H54 (cell line): Measurements from ENCODE around the gene ESYT2.

Experiments used
- DNase-seq: peaks from one replicate; pipeline ENCODE4 v3.0.0; 2011; ENCODE audit warnings: low spot score, mixed read lengths; ENCODE audit not compliant: insufficient read length
- FAIRE-seq: peaks from 3 replicates; lab custom pipeline; 2011; peaks lifted over from hg19 to GRCh38; lab: Jason Lieb, UNC
- POLR2A ChIP-seq: IDR thresholded peaks from 2 replicates; pipeline ENCODE4 v1.6.1; 2011; ENCODE audit warnings: low read depth, mild to moderate bottlenecking, low read length

The ESYT2 gene

DNA sequence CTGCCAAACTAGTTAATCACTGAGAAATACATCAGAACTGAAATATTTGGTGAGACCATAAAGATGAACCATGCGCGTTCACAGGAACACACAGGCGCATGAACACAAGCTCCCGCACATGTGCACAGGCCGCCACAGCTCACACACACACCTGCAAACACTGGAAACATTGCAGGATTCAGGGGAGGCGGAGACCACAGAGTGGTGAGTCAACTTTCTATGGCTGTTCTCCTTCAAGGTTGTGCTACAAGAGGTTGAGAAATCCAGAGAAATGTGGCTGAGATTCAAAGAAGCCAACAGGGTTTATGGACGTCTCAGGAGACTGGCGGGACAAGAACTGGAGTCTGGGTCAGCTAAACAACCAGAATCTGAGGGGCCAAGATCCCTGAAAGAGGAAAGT is 17.8 kb downstream of the ESYT2 start:
- no peak for DNase-seq
- TF ChIP-seq POLR2A = no peak
- no peak for FAIRE-seq

DNA sequence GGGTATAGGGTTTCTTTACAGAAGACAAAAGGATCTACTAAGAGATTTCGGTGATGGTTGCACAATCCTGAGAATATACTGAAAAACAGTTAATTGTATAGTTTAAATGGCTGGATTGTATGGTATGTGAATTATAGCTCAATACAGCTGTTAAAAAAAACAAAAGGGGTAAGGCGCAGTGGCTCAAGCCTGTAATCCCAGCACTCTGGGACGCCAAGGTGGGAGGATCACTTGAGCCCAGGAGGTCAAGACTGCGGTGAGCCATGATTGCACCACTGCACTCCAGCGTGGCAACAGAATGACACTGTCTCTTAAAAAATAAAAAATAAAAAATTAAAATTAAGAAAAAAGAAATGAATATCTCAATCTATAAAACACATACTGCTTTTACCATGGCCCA is 18.5 kb downstream of the ESYT2 start:
- FAIRE-seq (no peak), DNase-seq (no peak)
- TF ChIP-seq POLR2A = no peak

DNA sequence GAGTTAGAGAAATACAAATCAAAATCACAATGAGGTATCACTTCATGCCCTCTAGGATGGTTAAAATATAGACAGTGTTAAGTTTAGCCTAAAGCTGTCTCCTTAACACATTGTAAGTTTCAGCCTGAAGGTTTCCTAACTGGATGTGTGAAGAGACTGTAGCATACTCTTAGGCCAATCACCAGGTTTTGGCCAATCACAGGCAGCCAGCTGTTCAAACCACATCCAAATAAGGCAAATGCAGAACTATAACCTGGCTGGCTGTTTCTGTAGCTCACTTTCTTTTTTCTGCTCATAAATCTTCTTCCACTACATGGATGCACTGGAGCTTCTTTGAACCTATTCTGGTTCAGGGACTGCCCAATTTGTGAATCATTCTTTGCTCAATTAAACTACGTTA is 19.7 kb downstream of the ESYT2 start:
- no peak for DNase-seq
- TF ChIP-seq POLR2A = no peak
- no peak for FAIRE-seq

DNA sequence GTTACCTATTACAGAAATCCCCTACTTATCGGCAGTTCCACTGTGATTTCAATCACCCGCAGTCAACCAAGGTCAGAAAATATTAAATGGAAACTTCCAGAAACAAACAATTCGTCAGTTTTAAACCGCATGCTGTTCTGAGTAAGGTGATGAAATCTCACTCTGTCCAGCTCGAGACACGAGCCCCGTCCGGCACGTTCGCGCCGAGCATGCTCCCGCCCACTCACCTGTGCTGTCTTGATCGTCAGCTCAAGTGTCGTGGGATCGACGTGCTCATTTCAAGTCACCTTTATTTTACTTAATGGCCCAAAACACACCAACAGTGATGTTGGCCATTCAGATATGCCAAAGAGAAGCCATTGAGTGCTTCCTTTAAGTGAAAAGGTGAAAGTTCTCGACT is 21.2 kb downstream of the ESYT2 start:
- no peak for FAIRE-seq
- no peak for TF ChIP-seq POLR2A

DNA sequence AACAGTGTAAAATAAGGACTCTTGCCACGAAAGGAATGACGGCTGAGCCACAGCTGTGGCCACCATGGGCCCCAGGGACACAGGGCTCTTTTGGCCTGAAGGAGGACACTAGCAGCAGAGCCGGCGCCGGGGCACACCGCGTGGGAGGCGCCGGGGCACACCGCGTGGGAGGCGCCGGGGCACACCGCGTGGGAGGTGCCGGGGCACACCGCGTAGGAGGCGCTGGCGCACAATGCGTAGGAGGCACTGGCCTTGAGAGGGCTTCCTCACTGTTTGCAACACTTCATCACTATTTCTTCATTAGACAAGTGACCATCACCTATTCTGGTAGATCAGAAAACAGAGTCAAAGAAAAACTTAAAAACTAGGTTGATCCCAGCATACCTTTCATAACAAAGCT is 23.4 kb downstream of the ESYT2 start:
- DNase-seq (no peak), FAIRE-seq (no peak)
- no peak for TF ChIP-seq POLR2A

More for the DNA sequence above, 21.2 kb downstream of the ESYT2 start:
- no peak for DNase-seq

DNA sequence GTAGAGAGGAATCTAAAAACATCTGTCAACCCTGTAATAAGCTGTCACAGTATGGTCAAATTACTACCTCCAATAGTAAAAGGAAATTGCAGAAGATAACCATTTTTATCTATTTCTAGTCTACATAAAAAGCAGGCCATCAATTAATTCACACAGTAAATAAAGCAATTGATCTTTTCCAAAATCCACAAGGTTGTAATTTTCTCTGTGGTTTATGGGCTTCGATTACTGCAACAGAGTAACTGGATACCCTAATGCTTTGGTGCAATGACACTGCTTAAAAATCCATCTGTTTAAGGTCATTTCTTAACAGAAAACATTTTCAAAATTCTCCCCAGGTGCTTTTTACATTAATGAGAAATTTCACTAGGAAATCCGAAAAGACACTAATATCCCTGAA is 23.9 kb downstream of the ESYT2 start:
- no peak for TF ChIP-seq POLR2A
- DNase-seq (no peak), FAIRE-seq (no peak)

DNA sequence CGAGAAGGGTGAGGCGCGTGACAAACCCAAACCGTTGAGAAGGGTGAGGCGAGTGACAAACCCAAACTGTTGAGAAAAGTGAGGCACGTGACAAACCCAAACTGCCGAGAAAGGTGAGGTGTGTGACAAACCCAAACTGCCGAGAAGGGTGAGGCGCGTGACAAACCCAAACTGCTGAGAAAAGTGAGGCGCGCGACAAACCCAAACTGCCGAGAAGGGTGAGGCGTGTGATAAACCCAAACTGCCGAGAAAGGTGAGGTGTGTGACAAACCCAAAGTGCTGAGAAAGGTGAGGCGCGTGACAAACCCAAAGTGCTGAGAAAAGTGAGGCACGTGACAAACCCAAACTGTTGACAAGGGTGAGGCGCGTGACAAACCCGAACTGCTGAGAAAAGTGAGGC is 25.0 kb downstream of the ESYT2 start:
- TF ChIP-seq POLR2A = no peak
- FAIRE-seq (no peak), DNase-seq (no peak)

DNA sequence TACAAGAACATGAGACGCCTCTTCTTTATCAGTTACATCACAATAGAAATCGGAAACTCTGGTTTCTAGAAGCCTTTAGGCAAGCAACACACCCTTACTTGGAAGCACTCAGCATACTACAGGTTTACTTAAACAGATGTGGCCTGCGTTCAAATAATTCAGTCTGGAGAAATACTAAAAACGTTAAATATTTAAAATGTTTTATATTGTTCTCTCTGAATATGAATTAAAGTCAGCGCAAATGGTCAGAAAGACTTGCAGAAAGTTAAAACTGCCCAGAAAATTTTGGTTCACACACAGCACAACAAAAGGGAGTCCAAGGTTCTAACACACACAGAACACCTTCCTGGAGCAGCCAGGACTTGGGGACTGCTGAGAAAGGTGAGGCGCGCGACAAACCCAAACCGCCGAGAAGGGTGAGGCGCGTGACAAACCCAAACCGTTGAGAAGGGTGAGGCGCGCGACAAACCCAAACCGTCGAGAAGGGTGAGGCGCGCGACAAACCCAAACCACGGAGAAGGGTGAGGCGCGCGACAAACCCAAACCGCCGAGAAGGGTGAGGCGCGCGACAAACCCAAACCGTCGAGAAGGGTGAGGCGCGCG is 25.8 kb downstream of the ESYT2 start:
- DNase-seq (no peak), FAIRE-seq (no peak)
- TF ChIP-seq POLR2A = no peak

DNA sequence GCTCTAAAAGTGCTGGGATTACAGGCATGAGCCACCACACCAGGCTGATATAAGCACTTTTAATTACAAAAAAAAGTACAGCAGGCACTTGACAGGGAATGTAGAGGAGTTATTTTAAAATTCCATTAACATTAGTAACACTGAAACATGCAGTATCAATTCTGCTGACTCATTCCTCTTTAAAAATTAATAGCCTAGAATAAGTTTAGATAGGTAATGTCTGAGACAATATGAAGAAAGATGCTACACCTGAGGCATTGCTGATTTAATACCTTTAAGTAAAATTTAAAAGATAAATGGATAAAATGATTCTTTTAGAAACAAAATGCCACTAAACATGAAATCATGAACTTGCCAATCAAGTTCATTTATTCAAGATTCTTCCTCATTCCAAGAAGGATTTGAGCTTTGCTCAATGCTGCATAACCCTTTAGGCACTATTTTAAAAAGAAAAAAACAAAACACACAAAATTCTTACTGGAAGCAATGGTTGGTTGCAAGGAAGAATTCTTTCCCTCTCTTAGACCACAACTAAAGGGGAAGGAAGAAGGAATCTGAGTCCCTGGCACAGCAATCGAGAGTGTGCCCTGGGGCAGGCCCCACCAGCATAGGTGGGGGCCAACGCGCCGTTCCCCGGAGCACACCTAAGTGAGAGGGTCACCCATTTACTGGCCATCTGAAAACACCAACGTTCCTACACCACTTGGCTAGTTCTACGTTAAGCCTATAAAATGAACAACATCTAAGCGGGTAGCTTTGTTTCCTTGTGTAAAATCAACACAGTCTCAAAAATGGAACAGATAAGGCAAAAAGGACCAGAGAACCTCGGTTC is 26.6 kb downstream of the ESYT2 start:
- no peak for FAIRE-seq
- no peak for TF ChIP-seq POLR2A
- DNase-seq = peak; percentile 38

DNA sequence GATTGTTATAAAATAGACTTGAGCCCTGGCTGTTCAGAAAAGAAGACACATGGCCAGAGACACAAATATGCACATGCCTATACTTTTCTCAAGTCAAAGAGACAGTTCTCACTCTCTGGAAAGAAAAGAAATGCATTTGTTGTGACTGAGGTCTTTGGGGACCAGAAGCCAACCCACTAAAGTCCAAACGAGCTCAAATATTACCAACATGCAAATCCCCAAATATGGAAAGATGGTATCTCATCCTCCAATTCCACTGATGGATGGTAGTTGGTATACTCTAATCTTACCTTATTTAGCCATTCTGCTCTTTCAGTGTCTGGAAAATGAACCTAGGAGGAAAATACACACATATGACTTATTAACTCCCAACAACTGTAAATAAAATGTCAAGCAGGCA is 30.6 kb downstream of the ESYT2 start:
- no peak for FAIRE-seq
- no peak for DNase-seq
- no peak for TF ChIP-seq POLR2A

DNA sequence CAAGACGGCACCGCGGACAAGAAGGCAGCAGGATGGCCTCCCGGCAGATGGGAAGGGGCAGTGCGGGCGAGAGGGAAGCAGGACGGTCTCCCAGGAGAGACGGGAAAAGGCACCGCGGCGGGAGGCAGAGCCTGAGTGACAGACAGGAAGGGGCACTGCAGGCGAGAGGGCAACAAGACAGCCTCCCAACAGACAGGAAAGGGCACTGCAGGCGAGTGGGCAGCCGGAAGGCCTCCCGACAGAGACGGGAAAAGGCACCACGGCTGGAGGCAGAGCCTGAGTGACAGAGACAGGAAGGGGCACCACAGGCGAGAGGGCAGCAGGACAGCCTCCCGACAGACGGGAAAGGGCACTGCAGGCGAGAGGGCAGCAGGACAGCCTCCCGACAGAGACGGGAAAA is 32.6 kb downstream of the ESYT2 start:
- FAIRE-seq = no peak
- DNase-seq = no peak
- TF ChIP-seq POLR2A = no peak

DNA sequence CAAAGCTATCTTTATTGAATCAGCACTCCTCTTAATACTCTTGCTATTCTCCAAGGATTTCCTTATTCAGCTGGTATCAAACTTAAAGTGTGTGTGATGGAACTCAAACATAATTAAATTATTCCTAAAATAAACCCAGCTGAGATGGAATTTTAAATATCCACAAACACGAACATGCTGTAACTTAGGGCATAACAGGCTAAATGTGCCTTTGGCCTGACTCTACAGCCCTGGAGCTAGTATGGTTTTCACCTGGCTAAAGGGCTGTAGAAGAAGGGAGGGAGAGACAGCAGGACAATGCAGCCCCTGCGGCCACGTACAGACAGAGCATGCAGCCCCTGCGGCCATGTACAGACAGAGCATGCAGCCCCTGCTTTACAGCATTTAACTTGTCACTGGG is 34.0 kb downstream of the ESYT2 start:
- TF ChIP-seq POLR2A = no peak
- DNase-seq = no peak
- no peak for FAIRE-seq

DNA sequence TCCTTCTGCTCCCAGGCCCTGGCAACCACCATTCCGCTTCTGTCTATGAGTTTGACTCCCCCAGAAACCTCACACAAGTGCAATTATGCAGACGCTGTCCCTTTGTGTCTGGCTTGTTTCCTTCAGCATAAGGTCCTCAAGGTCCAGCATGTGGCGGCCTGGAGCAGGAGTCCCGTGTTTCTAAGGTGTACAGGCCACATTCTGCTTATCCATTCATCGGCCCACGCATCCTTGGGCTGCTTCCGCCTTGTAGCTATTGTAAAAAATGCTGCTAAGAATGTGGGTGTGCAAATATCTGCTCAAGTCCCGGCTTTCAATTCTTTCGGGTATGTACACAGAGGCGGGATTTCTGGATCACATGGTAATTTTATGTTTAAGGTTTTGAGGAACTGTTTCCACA is 38.2 kb downstream of the ESYT2 start:
- no peak for TF ChIP-seq POLR2A
- FAIRE-seq (no peak), DNase-seq (no peak)

DNA sequence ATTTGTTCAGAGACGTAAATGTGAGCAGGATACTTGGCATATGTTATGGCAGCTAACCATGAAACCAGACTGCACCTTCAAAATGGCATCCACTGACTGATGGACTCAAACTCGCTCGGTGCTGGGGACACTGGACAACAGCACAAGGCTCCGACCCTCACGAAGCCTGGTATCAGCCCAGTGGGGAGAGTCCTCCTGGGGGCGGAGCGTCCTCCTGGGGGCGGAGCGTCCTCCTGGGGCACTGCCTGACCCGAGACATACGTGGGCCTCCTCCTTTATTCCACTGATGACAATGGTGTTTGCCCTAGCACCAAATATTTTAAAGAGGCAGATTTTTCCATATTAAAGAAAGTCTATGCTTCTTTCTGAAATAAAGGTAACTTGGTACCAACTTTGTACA is 39.5 kb downstream of the ESYT2 start:
- no peak for FAIRE-seq
- no peak for DNase-seq
- no peak for TF ChIP-seq POLR2A

DNA sequence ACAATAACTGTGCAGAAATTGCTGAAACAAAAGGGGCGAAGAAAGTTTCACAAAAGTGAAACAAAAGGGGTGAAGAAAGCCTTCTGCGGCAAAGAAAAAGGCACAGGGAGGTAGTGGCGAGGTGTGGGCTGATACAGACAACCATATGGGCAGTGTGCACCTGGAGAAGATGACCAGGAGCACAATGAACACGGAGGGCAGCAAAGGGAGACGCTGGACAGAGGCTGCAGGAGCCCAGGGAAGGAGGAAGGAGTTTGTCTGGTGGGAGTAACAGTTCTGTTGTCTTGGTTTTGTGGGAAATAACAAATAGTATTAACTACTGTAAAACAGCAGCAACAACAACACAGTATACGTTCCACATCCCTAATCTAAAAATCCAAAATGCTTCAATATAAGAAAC is 42.4 kb downstream of the ESYT2 start:
- TF ChIP-seq POLR2A = no peak
- DNase-seq = no peak
- no peak for FAIRE-seq
